SK-N-SH treated with all-trans-retinoic acid at 6 μM for 48 hours (cell line): ENCODE results near the gene PRR20A.

Experiments used
- ARNTL ChIP-seq: fragments of 450-650 bp; formaldehyde crosslinking; IDR thresholded peaks from 2 replicates; pipeline ENCODE4 v1.5.0; 2020; ENCODE audit warnings: low read depth, mild to moderate bottlenecking, moderate library complexity, borderline replicate concordance
- BACH2 ChIP-seq: fragments of 250-450 bp; sonication (Bioruptor Pico); IDR thresholded peaks from 2 replicates; pipeline ENCODE4 v1.9.0; 2021; ENCODE audit warnings: mild to moderate bottlenecking, borderline replicate concordance
- PPARA ChIP-seq: fragments of 250-450 bp; sonication (Bioruptor Pico); IDR thresholded peaks from 2 replicates; pipeline ENCODE4 v1.5.0; 2020; ENCODE audit warnings: mild to moderate bottlenecking, borderline replicate concordance
- RARB ChIP-seq: fragments of 250-450 bp; sonication (Bioruptor Pico); IDR thresholded peaks from 2 replicates; pipeline ENCODE4 v1.8.0; 2021; ENCODE audit warnings: mild to moderate bottlenecking, moderate library complexity
- TOX ChIP-seq: fragments of 250-450 bp; sonication (Bioruptor Pico); IDR thresholded peaks from 2 replicates; pipeline ENCODE4 v1.8.0; 2021; ENCODE audit warnings: mild to moderate bottlenecking, moderate library complexity, borderline replicate concordance
- ZC3H10 ChIP-seq: fragments of 250-450 bp; sonication (Bioruptor Pico); IDR thresholded peaks from 2 replicates; pipeline ENCODE4 v1.5.1; 2021; ENCODE audit warnings: mild to moderate bottlenecking, moderate library complexity
- ZFP3 ChIP-seq: fragments of 250-450 bp; sonication (Bioruptor Pico); IDR thresholded peaks from 2 replicates; pipeline ENCODE4 v1.5.0; 2020; ENCODE audit warnings: mild to moderate bottlenecking, moderate library complexity
- ZFP30 ChIP-seq: fragments of 450-650 bp; formaldehyde crosslinking; IDR thresholded peaks from 2 replicates; pipeline ENCODE4 v1.5.0; 2022; ENCODE audit warnings: mild to moderate bottlenecking, moderate library complexity
- ZNF565 ChIP-seq: fragments of 450-650 bp; formaldehyde crosslinking; conservative IDR thresholded peaks from 2 replicates; pipeline ENCODE4 v1.5.0; 2020; ENCODE audit warnings: low read depth, mild to moderate bottlenecking, moderate library complexity
- ZNF8 ChIP-seq: fragments of 450-650 bp; formaldehyde crosslinking; IDR thresholded peaks from 2 replicates; pipeline ENCODE4 v1.5.0; 2020; ENCODE audit warnings: mild to moderate bottlenecking, moderate library complexity
- TF ChIP-seq, protein P1 (sequence below): fragments of 250-450 bp; sonication (Bioruptor Pico); IDR thresholded peaks from 2 replicates; pipeline ENCODE4 v1.8.0; 2020; ENCODE audit warnings: mild to moderate bottlenecking, moderate library complexity, borderline replicate concordance
- TF ChIP-seq, protein P2 (sequence below): fragments of 250-450 bp; sonication (Bioruptor Pico); IDR thresholded peaks from 2 replicates; pipeline ENCODE4 v1.5.0; 2020; ENCODE audit warnings: mild to moderate bottlenecking, moderate library complexity
- TF ChIP-seq, protein P3 (sequence below): fragments of 250-450 bp; sonication (Bioruptor Pico); IDR thresholded peaks from 2 replicates; pipeline ENCODE4 v1.5.1; 2020; ENCODE audit warnings: low read depth, mild to moderate bottlenecking, moderate library complexity

DNA sequence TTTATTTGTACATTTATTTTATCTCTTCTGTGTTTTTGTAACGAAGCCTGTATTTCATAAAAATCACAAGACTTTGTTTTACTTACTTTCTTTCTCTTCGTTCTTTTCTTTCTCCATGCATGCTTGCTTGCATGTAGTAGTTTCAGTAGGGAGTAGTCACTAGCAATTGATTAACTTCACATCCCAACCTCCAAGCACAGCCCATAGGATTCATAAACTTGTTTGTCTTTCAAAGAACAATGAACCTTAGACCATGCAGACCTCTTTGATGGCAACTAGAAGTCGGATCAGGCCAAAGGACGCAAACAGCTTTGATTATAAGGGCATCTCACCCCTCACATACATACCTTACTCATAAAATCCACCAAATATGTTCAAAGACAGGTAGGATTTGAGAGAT, 3.1 kb upstream of the PRR20A start:
- TF ChIP-seq PPARA (CRISPR knock-in tag): no peak
- TF ChIP-seq, protein P1, sequence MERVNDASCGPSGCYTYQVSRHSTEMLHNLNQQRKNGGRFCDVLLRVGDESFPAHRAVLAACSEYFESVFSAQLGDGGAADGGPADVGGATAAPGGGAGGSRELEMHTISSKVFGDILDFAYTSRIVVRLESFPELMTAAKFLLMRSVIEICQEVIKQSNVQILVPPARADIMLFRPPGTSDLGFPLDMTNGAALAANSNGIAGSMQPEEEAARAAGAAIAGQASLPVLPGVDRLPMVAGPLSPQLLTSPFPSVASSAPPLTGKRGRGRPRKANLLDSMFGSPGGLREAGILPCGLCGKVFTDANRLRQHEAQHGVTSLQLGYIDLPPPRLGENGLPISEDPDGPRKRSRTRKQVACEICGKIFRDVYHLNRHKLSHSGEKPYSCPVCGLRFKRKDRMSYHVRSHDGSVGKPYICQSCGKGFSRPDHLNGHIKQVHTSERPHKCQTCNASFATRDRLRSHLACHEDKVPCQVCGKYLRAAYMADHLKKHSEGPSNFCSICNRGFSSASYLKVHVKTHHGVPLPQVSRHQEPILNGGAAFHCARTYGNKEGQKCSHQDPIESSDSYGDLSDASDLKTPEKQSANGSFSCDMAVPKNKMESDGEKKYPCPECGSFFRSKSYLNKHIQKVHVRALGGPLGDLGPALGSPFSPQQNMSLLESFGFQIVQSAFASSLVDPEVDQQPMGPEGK (CRISPR knock-in tag): no peak
- no peak for TF ChIP-seq ZFP3 (CRISPR knock-in tag)
- TF ChIP-seq ZC3H10 (CRISPR knock-in tag): no peak
- no peak for TF ChIP-seq ZFP30 (CRISPR knock-in tag)
- no peak for TF ChIP-seq TOX (CRISPR knock-in tag)
- TF ChIP-seq ARNTL (CRISPR knock-in tag): no peak
- TF ChIP-seq BACH2: no peak
- TF ChIP-seq ZNF8 (CRISPR knock-in tag): no peak
- TF ChIP-seq RARB (CRISPR knock-in tag): no peak
- TF ChIP-seq, protein P2, sequence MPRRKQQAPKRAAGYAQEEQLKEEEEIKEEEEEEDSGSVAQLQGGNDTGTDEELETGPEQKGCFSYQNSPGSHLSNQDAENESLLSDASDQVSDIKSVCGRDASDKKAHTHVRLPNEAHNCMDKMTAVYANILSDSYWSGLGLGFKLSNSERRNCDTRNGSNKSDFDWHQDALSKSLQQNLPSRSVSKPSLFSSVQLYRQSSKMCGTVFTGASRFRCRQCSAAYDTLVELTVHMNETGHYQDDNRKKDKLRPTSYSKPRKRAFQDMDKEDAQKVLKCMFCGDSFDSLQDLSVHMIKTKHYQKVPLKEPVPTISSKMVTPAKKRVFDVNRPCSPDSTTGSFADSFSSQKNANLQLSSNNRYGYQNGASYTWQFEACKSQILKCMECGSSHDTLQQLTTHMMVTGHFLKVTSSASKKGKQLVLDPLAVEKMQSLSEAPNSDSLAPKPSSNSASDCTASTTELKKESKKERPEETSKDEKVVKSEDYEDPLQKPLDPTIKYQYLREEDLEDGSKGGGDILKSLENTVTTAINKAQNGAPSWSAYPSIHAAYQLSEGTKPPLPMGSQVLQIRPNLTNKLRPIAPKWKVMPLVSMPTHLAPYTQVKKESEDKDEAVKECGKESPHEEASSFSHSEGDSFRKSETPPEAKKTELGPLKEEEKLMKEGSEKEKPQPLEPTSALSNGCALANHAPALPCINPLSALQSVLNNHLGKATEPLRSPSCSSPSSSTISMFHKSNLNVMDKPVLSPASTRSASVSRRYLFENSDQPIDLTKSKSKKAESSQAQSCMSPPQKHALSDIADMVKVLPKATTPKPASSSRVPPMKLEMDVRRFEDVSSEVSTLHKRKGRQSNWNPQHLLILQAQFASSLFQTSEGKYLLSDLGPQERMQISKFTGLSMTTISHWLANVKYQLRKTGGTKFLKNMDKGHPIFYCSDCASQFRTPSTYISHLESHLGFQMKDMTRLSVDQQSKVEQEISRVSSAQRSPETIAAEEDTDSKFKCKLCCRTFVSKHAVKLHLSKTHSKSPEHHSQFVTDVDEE: no peak
- no peak for TF ChIP-seq ZNF565 (CRISPR knock-in tag)
- TF ChIP-seq, protein P3, sequence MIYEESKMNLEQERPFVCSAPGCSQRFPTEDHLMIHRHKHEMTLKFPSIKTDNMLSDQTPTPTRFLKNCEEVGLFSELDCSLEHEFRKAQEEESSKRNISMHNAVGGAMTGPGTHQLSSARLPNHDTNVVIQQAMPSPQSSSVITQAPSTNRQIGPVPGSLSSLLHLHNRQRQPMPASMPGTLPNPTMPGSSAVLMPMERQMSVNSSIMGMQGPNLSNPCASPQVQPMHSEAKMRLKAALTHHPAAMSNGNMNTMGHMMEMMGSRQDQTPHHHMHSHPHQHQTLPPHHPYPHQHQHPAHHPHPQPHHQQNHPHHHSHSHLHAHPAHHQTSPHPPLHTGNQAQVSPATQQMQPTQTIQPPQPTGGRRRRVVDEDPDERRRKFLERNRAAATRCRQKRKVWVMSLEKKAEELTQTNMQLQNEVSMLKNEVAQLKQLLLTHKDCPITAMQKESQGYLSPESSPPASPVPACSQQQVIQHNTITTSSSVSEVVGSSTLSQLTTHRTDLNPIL (CRISPR knock-in tag): no peak
